Thymus (tissue), 11 donors: ENCODE data around the gene MT1F. TPM values are rescaled to one million over a fixed set of nuclear protein-coding genes. Genes with fewer than 3 reads are reported as not detected.
A peak's percentile ranks its signal among the peaks of the same experiment; 100 is the strongest.

Experiments used
- DNase-seq, 9 donors: peaks; one replicate each; pipeline ENCODE4 v3.0.0-alpha.2; 2013; ENCODE audit warnings: low spot score in 9 of 9, low read depth in 6 of 9, missing footprints in 1 of 9
- H3K27ac ChIP-seq, 2 donors: one replicate each; pipeline ENCODE4 v1.5.1; 2013; ENCODE audit warnings: control low read depth in 1 of 2, low read depth in 1 of 2, low read length in 1 of 2, mild to moderate bottlenecking in 1 of 2, moderate library complexity in 1 of 2
- H3K27me3 ChIP-seq, 2 donors: one replicate each; pipeline ENCODE4 v1.5.1; 2013; ENCODE audit warnings: low read length in 1 of 2; ENCODE audit not compliant: control insufficient read depth in 2 of 2, insufficient read depth in 1 of 2
- H3K36me3 ChIP-seq, 2 donors: one replicate each; pipeline ENCODE4 v1.5.1; 2013; ENCODE audit warnings: low read length in 1 of 2, mild to moderate bottlenecking in 1 of 2, moderate library complexity in 1 of 2; ENCODE audit not compliant: control insufficient read depth in 2 of 2, insufficient read depth in 2 of 2
- H3K4me1 ChIP-seq, 2 donors: one replicate each; pipeline ENCODE4 v1.5.1; 2013; ENCODE audit warnings: low read length in 2 of 2; ENCODE audit not compliant: control insufficient read depth in 2 of 2, insufficient read depth in 2 of 2
- H3K4me3 ChIP-seq, 2 donors: one replicate each; pipeline ENCODE4 v1.5.1; 2013; ENCODE audit warnings: low read length in 2 of 2, control low read depth in 1 of 2, mild to moderate bottlenecking in 1 of 2
- H3K9me3 ChIP-seq, 2 donors: one replicate each; pipeline ENCODE4 v1.5.1; 2013; ENCODE audit warnings: low read length in 1 of 2, mild to moderate bottlenecking in 1 of 2; ENCODE audit not compliant: control insufficient read depth in 2 of 2, insufficient read depth in 1 of 2
- WGBS: extraction: QIAGEN DNeasy Blood & Tissue Kit; methylation state at CpG from one replicate; pipeline ENCODE4 v1.1.7; 2013; 5-methylcytosine and 5-hydroxymethylcytosine counted together
- polyA plus RNA-seq: library from polyadenylated mRNA; stranded (reverse); fragments of 200-250 nt; gene quantifications from one replicate; pipeline ENCODE4 v1.2.3, GENCODE V29; 2013
- total RNA-seq: library from RNA; stranded (reverse); fragments of 120-200 nt; gene quantifications from one replicate; pipeline ENCODE4 v1.2.4, GENCODE V29; 2013
- donor health status: healthy.

Gene MT1F
- total and polyA plus RNA-seq, 2 donors: 1.5 to 24.6 TPM

DNA sequence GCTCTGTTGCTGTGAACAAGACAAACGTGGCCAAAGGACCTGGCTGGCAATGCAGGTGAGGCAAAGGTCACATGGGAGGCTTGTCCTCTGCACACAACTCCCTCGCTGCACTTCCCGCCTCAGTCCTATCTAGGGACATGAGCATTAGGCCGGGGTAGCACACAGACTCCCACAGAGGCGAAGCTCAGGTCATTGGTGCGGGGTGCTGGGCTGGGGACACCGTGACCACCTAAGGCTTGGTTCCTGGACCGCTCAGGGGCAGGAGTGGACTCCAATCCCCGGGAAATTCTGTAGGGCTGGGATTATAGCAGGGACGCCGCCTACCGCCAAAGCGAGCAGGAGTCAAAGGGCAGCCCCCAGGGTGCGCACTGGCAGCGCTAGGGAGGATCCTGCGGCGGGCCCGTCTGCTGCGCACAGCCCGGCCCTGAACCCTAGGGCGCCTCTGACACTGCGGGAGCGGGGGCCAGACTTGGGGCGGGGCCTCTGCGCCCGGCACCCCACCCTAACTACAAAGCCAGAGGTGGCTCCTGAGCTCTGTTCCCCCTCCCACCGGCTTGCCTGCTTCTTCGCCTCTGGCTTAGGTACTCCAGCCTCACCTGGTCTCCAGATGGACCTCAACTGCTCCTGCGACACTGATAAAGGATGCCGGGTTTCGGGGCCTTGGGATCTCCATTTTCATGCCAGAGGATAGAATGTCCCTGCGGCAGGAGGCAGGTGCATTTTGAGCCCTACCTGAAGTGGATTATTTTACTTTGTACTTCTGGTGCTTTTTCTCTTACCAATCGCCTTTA lies 9.9 kb upstream of the MT1F start:
- peaks cover 7 to 10% of the 10 kb centered on the region in 2 donors for H3K4me1 ChIP-seq
- no peaks in the 10 kb centered on the region for H3K36me3 ChIP-seq
- DNase-seq: no peak
- peaks cover 56 to 97% of the 10 kb centered on the region in 2 donors for H3K27me3 ChIP-seq
- 28% methylated on average over 33 of the region's 33 CpGs for WGBS
- H3K27ac ChIP-seq: no peak overlapping the region
- H3K9me3 ChIP-seq: no peaks in the 10 kb centered on the region
- H3K4me3 ChIP-seq: no peak overlapping the region

DNA sequence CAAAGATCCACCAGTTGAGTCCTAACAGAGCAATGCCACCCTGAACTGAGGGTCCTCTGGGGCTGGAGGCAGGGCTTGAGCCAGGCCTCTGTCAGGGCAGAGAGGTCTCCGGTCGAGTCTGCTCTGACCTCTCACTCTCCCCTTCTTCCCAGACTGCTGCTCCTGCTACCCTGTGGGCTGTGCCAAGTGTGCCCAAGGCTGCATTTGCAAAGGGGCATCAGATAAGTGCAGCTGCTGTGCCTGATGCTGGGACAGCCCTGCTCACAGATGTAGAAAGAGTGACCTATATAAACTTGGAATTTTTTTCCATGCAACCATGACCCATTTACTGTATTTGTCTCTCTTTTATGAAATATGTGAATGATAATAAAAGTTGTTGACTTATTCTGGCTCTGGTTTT lies 8.5 kb upstream of the MT1F start:
- Histone ChIP-seq H3K27ac (no peak overlapping the region), H3K27me3 (peaks cover 44 to 93% of the 10 kb centered on the region in 2 donors), H3K4me3 (no peak overlapping the region), H3K36me3 (no peaks in the 10 kb centered on the region), H3K4me1 (no peaks in the 10 kb centered on the region), H3K9me3 (no peaks in the 10 kb centered on the region)
- DNase-seq: no peak
- 97% methylated on average over 2 of the region's 2 CpGs for whole genome bisulfite sequencing

DNA sequence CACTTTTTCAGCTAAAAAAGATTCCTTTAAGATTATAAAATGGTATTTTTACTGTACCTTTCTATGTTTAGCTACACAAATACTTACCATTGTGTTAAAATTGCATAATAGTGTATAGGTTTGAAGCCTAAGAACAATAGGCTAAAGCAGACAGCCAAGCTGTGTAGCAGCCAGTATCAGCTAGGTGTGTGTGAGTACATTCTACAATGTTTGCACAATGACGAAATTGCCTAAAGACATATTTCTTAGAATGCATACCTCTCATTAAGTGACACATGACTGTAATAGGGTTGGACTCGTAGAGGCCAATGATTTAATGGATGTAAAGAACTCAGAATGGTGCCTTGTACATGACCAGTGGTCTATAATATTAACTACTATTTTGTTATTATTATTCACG lies 7.9 kb upstream of the MT1F start:
- no peaks in the 10 kb centered on the region for H3K4me1 ChIP-seq
- H3K4me3 ChIP-seq: no peak overlapping the region
- no peak for DNase-seq
- WGBS: 90% methylated on average over 3 of the region's 3 CpGs
- H3K27ac ChIP-seq: no peak overlapping the region
- H3K9me3 ChIP-seq: no peaks in the 10 kb centered on the region
- peaks cover 41 to 90% of the 10 kb centered on the region in 2 donors for H3K27me3 ChIP-seq
- no peaks in the 10 kb centered on the region for H3K36me3 ChIP-seq

DNA sequence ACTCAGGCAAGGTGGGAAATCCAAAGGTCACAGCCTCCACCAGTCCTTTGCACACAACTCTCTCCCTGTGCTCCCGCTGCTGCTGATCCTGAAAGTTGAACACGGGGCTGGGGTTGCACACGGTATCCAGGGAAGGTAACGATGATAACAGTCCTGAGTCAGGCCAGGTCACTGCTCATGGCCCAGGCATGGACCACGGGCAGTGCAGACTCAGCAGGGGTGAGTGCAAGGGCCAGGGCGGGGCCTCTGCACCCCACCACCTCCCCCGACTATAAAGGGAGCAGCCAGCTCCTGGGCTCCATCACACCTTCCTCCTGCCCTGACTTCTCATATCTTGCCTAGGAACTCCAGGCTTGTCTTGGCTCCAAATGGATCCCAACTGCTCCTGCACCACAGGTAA lies 6.2 kb upstream of the MT1F start, which contains the start of gene MT1B:
Gene MT1B (plus strand): TSS at position 301 of the 400 bp plus-strand sequence. CDS start 68 bp downstream, at position 369.
- WGBS: 80% methylated on average over 7 of the region's 7 CpGs
- Histone ChIP-seq H3K27me3 (peaks cover 28 to 90% of the 10 kb centered on the region in 2 donors), H3K9me3 (no peaks in the 10 kb centered on the region), H3K4me3 (no peak within 1 kb of the TSS), H3K27ac (no peak within 1 kb of the TSS), H3K4me1 (no peaks in the 10 kb centered on the region), H3K36me3 (no peaks in the 10 kb centered on the region)
- no peak for DNase-seq

DNA sequence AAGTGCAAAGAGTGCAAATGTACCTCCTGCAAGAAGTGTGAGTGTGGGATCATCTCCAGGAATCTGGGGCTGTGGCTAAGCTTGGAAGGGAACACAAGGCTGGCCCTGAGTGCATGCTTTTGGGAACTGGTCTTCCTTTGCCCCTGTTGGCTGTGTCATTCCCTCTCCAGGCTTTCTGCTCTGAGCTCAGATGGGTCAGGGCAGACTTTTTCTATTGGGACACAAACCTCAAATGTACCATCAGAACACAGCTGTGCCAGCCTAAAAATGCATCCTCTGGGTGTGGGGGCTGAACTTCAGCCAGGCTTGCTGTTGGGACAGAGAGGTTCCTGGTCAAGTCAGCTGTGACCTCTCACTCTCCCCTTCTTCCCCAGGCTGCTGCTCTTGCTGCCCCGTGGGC lies 5.2 kb upstream of the MT1F start:
- no peaks in the 10 kb centered on the region for H3K36me3 ChIP-seq
- no peak for DNase-seq
- peaks cover 26 to 90% of the 10 kb centered on the region in 2 donors for H3K27me3 ChIP-seq
- H3K4me1 ChIP-seq: peaks cover 1 to 3% of the 10 kb centered on the region in 2 donors
- WGBS: 73% methylated on average over 1 of the region's 1 CpG
- H3K9me3 ChIP-seq: no peaks in the 10 kb centered on the region
- no peak overlapping the region for H3K4me3 ChIP-seq
- H3K27ac ChIP-seq: no peak overlapping the region

DNA sequence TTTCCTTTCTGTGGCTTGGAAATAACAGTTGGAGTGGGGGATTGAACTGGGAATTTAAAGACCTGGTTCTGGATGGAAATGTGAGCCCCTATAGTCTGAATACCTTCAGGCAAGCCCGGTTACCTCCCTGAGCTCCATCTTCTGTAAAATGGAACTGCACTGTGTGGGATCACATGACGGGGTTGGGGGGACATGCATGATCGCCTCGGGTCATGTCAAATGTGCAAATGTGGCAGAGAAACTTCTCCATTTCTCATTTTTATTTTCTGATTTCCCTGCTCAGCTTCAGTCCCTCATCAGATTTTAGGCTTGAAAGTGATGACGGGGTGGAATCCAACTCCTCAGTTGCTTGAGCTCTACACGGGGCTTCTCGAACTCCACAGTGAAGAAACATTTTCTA lies 4.5 kb upstream of the MT1F start:
- Histone ChIP-seq H3K36me3 (no peaks in the 10 kb centered on the region), H3K4me1 (peaks cover 6 to 7% of the 10 kb centered on the region in 2 donors), H3K4me3 (no peak overlapping the region), H3K27ac (no peak overlapping the region), H3K9me3 (peaks cover 0 to 2% of the 10 kb centered on the region in 2 donors), H3K27me3 (peaks cover 25 to 90% of the 10 kb centered on the region in 2 donors)
- no peak for DNase-seq
- WGBS: 85% methylated on average over 7 of the region's 7 CpGs

DNA sequence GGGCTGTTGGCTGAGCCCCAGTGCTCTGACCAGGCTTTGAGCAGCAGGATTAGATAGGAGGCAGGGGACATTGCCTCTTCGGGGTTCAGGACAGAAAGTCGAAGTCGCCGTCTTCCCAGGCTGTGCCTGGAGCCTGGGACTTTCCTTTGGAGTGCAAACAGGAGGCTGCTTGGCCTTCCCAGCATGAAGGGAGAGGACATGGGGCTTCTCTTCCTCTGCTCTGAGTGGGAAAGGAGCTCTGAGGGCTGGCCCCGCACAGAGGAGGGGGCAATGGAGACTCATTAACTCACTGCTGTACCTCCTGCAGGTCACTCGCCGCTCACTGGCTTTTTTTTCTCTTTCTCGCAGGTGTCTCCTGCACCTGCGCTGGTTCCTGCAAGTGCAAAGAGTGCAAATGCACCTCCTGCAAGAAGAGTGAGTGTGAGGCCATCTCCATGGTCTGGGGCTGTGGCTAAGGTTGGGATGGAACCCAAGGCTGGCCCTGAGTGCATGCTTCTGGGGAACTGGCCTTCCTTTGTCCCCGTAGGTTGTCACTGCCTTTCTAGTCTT lies 642 bp downstream of the MT1F start:
- no peak for DNase-seq
- 28% methylated on average over 10 of the region's 10 CpGs for WGBS
- no peaks in the 10 kb centered on the region for H3K36me3 ChIP-seq
- peak overlapping the region in 1 of 2 donors; percentile 65 for H3K4me3 ChIP-seq
- peaks cover 16 to 25% of the 10 kb centered on the region in 2 donors for H3K4me1 ChIP-seq
- H3K9me3 ChIP-seq: peaks cover 0 to 7% of the 10 kb centered on the region in 2 donors
- H3K27ac ChIP-seq: no peak overlapping the region
- H3K27me3 ChIP-seq: peaks cover 42 to 93% of the 10 kb centered on the region in 2 donors

DNA sequence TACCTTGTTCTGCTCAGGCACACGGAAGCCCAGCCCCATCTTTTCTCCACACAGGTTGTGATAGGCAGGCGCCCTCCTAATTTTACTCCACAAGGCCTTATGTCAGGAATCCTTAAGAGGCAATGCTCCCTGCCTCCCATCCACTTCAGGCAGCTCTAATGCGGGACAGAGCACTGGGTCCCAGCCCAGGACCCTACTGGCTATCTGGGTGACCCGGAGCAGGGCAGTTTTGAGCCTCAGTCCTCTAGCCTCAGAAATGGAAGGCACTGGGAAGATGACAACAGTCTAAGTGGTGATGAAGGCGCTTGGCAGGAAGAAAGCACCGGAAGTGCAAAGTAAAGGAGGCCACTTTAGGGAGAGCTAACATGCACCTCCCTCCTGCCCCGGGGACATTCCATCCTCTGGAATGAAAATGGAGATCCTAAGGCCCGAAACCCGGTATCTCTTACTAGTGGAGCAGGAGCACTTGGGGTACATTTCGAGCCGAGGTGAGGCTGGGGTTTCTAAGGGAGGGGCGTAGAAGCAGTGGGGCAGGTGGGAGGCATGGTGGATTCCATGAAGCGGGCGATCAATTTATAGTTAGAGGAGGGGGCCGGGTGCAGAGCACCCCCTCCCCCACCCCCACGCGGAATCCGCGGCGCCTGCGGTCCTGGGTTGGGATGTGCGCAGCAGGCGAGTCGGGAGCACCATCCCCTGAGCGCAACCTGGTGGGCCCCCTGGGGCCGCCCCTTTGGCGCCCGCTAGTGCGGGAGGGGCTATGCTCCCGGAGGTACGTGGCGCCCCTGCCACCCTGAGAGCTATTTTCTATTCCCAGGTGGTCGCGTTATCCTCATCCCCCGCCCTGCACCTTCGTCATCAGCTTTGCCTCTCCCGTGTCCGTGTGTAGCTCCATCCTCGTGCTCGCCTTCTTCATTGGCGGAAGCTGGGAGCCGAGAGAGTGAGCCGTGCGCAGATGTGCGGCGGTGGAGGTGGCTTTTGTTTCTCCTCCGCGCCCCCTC lies 4.9 kb downstream of the MT1F start:
- H3K27ac ChIP-seq: no peak overlapping the region
- no peaks in the 10 kb centered on the region for H3K36me3 ChIP-seq
- peaks cover 56 to 99% of the 10 kb centered on the region in 2 donors for H3K27me3 ChIP-seq
- peak in 2 of 9 donors; percentile 33 to 58 for DNase-seq
- WGBS: 12% methylated on average over 48 of the region's 48 CpGs
- H3K4me3 ChIP-seq: peak overlapping the region; percentile 39 to 46
- H3K4me1 ChIP-seq: peaks cover 15 to 26% of the 10 kb centered on the region in 2 donors
- peaks cover 0 to 7% of the 10 kb centered on the region in 2 donors for H3K9me3 ChIP-seq
